GM18868 (cell line): ENCODE measurements around the gene SPAG9.
A peak's percentile ranks its signal among the peaks of the same experiment; 100 is the strongest.
"Not testable (repeated sequence)": the region's sequence is repeated elsewhere in the genome, so short reads cannot be mapped to it uniquely, and the experiment has no call there.

Source experiments
- ATAC-seq: cut with Tn5 transposase; IDR thresholded peaks from one replicate; pipeline ENCODE4 v1.9.1; 2021; ENCODE audit warnings: mild to moderate bottlenecking, moderate library complexity; ENCODE audit not compliant: unreplicated experiment

Gene SPAG9

DNA sequence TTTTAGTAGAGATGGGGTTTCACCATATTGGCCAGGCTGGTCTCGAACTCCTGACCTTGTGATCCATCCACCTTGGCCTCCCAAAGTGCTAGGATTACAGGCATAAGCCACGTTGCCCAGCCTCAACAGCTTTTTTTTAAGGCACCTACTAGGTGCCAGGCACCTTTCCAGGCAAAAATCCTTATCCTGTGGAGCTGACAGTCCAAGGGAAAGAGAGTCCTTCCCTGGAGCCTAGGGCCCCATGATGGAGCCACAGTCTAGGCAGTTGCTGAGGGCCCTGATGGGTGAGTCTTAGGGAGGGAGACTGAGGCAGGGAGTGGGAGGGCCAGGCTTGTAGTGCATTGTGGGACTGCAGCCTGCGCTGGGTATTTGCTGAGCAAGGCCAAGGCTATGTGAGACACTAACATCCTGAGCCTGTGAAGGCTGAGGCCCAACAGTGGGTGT, 174.9 kb downstream of the SPAG9 start:
- no peak for ATAC-seq

DNA sequence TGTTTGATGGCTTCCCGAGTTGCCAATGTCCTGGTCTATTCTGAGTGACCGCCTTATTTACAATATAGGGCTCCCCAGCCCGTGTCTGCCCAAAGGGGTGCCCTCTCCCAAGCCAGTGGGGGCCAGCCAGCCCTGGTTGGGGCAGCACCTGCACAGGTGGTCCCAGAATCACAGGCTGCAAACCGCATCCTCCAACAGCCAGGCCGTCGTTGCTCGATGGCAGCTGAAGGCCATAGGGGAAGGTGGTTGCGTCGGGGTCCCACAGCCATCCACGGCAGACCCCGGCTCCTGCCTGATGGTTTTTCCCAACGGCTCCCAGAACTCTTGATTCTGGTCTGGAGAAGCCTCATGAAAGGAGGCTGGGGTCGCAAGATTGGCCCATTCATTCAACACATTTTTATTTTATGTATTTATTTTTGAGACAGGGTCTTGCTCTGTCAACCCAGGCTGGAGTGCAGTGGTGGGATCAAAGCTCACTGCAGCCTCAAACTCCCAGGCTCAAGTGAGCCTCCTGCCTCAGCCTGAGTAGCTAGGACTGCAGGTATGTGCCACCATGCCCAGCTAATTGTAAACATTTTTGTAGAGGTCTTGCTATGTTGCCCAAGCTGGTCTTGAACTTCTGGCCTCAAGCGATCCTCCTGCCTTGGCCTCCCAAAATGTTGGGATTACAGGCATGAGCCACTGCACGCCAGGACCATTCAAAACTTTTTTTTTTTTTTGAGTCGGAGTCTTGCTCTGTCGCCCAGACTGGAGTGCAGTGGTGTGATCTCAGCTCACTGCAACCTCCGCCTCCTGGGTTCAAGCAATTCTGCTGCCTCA, 175.6 kb downstream of the SPAG9 start:
- ATAC-seq: no peak

DNA sequence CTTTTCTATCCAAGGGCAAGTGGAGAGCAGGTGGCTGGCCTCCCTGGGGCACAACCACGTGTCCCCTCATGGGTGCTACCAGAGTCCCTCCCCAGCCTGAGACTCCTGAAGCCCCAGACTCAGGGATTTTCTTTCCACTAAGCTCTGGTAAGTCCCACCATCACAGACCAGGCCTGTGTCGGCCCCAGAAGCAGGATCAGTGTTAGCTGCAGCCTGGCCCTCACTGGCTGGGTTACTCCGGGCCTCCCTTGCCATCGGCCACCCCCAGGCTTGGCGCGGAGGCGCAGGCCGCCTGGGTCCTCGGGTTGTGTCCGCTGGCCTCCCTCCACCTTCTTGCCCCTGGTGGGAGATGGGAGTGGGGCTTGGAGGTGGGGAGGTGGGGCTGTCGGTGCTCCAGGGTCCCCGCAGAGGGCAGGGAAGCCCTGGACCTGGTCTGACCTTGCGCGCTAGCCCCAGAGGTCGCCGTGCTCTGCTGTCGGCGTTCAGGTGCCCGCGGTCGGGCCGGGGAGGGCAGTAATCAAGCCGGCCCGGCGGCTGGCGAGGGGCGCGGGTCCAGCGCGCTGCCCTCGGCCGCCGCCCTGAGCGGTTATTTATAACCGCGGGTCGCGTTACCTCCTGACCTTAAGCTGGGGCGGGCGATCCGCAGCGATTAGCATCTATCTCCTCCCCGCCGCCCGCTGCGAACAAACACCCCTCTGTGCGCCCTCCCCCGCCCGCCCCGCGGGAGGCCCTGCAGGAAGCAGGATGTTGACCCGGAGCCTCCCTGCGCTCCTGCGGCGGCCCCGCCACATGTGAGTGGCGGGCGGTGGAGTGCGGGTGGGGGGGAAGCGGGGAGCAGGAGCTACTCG, 176.4 kb downstream of the SPAG9 start:
- no peak for ATAC-seq

DNA sequence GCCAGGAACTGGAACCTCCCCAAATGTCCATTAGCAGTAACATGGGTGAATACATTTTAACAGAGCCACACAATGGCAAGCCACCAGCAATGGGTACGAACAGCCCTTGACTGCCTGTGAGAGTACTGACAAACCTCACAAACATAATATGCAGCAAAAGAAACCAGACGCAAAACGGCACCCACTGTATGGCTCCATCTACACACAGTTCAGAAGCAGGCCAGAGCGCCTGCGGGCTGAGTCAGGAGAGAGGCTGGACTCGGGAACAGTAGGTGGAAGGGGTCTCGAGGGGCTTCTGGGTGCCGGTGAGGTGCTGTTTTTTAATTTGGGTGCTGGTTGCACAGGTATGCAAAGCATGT, 177.1 kb downstream of the SPAG9 start:
- no peak for ATAC-seq

DNA sequence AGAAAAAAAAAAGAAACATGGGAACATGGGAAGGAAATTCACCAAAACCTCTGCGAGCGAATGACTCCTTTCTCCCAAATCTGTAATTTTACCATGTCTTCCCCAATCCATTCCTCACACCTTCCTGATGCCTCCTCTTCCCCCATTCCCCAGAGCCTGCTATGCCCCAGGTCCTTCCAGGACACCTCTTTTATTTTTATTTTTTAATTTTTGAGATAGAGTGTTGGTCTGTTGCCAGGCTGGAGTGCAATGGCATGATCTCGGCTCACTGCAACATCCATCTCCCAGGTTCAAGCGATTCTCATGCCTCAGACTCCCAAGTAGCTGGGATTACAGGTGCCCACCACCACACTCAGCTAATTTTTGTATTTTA, 179.0 kb downstream of the SPAG9 start:
- ATAC-seq: not testable (repeated sequence)

GRCh38 chr17:50939795-50940684, 180.6 kb downstream of the SPAG9 start:
- no peak for ATAC-seq

DNA sequence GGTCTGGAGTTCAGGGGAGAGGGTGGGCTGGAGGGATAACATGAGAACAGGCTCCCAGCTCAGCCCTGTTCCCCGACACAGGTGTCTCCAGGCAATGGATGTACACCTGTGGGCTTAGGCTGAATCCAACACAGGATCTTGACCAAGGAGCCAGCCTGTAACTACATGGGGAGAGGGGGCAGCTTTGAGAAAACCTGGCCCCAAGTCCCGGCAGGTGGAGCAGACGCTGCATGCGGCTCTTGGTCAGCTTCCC, 181.2 kb downstream of the SPAG9 start:
- ATAC-seq: no peak

GRCh38 chr17:50938821-50939541, 181.7 kb downstream of the SPAG9 start:
- ATAC-seq: no peak

DNA sequence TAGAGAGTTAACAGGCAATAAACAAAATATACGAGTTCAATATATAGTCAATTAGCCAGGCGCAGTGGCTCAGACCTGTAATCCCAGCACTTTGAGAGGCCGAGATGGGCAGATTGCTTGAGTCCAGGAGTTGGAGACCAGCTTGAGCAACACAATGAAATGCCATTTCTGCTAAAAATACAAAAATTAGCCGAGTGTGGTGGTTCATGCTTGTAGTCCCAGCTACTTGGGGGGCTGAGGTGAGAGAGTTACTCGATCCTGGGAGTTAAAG, 184.7 kb downstream of the SPAG9 start:
- no peak for ATAC-seq

GRCh38 chr17:50935221-50935995, 185.3 kb downstream of the SPAG9 start:
- ATAC-seq: no peak

- ATAC-seq: no peak
Observed at GRCh38 chr17:50934672-50935220, 185.9 kb downstream of the SPAG9 start.

DNA sequence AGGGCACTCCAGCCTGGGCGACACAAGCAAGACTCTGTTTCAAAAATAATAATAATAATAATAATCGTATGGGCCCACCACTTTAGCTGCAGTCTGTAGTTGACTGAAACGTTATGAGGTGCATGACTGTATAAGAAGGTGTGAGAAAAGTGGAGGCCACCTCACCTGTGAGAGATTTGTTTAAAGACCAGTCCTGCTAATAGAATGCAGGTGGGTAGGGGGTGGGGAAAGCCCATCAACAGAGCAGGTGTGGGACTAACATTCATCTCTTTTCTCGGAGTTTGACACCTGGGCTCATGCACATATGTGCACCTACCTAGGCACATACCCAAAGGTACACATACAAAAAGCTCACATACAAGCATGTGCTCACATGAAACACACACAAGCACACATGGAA, 186.5 kb downstream of the SPAG9 start:
- ATAC-seq: no peak

- peak; percentile 67 for ATAC-seq
Observed at GRCh38 chr17:50931144-50931908, 189.3 kb downstream of the SPAG9 start.

- ATAC-seq: no peak
Observed at GRCh38 chr17:50928646-50929045, 192.0 kb downstream of the SPAG9 start.

DNA sequence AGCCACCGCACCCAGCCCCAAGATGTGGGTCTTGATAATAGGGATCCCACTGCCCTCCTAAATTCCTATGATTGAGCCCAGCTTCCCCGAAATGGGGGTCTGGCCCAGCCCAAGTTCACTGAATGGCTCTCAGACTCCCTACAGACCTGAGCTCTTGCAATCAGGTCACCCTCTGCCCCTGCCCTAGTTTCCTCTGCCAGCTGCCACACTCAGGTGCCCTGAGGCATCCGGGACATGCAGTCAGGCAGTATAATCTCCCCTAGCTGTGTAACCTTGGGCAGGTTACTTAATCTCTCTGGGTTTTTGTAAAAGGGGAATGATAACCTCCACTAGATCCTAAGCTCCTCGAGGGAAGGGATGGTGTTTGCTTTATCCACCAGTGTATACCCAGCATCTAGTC, 193.4 kb downstream of the SPAG9 start:
- no peak for ATAC-seq

DNA sequence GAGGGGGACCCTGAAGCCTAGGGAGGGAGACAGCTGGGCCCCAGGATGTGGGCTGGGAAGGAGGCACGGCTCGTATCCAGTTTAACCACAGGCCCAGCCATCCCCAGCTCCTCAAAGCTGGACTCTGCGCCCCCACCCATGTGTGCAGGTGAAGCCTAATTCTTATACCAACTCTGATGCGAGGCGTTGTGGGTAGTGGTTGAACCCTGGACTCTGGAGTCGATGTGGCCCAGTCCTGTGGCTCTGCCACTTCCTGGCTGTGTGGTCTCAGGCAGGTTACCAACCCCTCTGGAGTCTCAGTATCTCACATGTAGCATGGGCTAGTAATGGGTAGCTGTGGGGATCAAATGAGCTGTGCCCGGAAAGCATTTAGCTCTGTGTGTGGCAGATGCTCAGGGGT, 194.1 kb downstream of the SPAG9 start:
- no peak for ATAC-seq

DNA sequence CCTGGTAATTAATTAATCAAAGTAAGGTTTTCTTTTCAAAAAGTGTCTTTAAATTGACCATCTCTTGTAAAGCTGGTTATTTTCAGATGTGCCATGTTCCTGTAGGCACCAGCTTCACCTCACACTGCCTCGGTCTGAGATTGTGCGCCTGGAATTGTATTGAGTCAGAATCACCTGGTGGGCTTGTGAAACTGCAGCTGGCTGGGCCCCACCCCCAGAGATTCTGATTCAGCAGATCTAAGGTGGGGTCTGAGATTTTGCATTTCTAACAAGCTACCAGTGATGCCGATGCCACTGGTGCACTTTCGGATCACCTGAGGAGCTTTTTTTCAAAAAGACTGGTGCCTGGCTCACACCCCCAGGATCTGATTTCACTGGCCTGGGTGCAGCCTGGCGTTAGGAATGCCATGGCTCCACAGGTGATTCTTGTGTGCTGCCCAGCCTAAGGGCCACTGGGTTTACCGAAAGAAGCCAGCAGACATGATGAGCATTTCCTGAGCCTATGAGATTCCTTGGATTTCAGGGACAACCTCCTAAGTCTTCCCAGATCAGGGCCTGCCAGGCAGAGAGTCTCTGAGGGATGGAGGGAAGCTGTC, 195.3 kb downstream of the SPAG9 start:
- no peak for ATAC-seq

DNA sequence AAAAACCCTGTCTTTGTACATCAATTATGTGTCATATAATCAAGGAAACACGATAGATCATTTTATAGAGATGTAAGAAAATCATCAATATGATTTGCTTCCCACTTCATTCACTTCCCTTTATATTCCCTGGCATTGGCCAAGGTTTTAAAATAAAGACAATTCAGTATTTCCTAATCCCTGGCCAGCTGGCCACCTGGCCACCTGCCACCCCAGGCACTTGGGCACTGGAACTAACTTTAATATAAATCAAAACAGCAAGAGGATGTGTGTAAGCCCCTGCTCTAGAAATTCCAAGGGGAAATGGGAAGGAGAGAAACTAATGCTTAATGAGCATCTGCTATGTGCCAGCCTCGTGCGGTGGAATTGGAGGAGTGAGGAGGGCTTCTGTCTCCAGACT, 195.9 kb downstream of the SPAG9 start:
- no peak for ATAC-seq

DNA sequence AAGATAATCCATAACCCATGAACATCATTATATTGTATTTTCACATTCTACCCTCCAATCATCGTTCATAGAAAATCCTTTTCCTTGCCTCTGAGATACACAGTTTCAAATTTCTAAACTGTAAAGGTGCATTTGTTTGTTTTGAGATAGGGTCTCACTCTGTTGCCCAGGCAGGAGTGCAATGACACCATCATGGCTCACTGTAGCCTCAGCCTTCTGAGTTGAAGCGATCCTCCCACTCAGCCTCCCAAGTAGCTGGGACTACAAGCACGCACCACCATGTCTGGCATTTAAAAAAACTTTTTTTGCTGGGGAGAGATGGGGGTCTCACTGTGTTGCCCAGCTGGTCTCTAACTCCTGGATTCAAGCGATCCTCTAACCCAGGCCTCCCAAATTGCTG, 196.4 kb downstream of the SPAG9 start:
- no peak for ATAC-seq
